Stimulated activated CD4-positive, alpha-beta T cell treated with anti-CD3 and anti-CD28 coated beads, Interleukin-1b, Interleukin-23, amount 100 ng/mL, for 4 hours (primary cell): Measurements from ENCODE around the gene FNDC11.
A peak's percentile ranks its signal among the peaks of the same experiment; 100 is the strongest.
"Not testable (repeated sequence)": the region's sequence is repeated elsewhere in the genome, so short reads cannot be mapped to it uniquely, and the experiment has no call there.

Source experiments
- DNase-seq, 2 donors: peaks; one replicate each; pipeline ENCODE4 v3.0.0-alpha.2; 2020; ENCODE audit warnings: low read depth in 2 of 2

FNDC11 gene, protein sequence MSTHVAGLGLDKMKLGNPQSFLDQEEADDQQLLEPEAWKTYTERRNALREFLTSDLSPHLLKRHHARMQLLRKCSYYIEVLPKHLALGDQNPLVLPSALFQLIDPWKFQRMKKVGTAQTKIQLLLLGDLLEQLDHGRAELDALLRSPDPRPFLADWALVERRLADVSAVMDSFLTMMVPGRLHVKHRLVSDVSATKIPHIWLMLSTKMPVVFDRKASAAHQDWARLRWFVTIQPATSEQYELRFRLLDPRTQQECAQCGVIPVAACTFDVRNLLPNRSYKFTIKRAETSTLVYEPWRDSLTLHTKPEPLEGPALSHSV

DNA sequence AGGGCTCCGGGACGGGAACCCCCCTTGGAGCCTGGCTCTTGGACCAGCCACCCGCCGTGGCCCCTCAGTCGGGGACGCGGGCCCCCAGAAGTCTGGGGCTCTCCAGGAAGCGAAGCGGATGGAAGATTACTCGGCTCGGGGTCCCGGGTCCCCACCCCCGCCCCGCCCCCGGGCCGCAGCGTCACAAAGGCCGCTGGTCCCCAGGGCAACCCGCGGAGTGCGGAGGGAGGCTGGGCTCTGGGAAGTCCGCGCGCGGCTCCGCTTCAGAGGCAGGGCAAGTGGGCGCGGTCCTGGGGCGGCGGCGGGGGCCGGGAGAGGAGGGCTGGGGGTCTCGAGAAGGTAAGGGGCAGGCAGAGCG, at the start of gene FNDC11:
FNDC11 (plus strand) TSS at position 227 of the 358 bp plus-strand sequence. CDS start 1,505 bp downstream, outside the sequence.
- DNase-seq = peak; percentile 43 to 51

DNA sequence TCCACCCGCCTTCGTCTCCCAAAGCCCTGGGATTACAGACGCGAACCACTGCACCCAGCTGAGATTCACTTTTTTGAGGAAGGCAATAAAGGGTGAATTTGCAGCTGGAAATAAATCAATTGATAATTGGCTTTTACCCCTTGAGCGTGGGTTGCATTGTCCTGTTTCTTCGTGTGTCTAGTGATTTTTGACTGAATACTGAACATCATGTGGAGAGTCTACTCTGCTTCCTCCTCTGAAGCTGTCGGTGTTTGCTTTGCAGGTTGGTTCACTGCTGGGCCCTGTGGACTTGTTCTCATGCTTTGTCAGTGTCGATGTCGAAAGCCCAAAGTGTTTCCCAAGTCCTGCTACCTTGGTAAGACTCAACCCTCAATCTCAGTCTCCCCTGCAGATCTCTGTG, 49.3 kb upstream of the FNDC11 start:
- DNase-seq = no peak

DNA sequence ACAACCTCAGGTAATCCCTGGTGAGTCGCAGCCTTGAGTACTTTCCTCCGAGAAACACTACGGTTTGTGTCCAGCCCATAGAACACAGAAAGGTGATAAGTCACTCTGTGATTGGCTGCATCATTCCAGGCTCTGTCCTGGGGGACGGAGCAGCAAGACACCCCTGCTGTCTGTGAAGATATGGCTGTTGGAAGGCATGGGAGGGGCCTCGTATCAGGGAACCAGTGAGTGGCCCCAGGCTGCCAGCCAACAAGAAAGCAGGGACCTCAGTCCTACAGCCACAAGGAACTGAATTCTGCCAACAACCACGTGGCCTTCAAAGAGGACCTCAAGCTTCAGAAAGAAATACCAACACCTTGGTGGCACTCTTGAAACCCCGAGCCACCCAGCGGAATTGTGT, 48.7 kb upstream of the FNDC11 start:
- DNase-seq = no peak

DNA sequence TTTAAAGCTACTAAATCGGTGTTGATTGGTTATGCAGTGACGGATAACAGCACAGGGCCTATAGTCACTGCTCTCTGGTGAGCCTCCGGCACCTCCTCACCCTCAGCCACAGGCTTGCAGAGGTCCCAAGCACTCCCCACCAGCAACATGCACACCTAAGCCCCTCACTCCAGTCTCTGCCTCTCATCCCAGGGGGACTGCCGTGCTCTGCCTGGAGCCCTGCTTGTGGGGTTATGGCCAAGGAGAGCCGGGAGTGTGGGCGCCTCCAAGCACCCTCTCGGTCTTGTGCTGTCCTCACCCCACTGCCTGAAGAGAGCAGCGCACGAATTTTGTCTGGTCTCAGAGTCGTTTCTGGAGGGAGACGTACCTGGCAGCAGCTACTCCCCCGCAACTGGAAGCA, 48.2 kb upstream of the FNDC11 start:
- no peak for DNase-seq

DNA sequence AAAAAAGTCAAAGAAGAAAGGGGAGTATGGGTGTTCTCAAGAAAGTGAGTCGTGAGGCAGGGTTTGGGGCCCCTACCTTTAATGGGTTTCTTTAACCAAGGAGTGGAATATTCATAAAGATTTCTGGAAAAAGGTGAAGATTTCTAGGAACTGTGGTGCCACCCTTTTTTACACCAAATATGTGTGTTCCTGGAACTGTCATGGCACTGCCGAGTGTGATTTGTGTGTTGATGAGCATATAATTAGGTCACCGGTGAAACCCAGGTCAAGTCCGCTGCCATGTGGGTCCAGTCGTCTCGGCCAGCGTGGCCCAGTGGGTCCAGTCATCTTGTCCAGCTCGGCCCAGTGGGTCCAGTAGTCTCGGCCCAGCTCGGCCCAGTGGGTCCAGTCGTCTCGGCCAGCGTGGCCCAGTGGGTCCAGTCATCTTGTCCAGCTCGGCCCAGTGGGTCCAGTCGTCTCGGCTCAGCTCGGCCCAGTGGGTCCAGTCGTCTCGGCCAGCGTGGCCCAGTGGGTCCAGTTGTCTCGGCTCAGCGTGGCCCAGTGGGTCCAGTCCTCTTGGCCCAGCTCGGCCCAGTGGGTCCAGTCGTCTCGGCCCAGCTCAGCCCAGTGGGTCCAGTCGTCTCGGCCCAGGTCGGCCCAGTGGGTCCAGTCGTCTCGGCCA, 46.7 kb upstream of the FNDC11 start:
- DNase-seq = no peak

DNA sequence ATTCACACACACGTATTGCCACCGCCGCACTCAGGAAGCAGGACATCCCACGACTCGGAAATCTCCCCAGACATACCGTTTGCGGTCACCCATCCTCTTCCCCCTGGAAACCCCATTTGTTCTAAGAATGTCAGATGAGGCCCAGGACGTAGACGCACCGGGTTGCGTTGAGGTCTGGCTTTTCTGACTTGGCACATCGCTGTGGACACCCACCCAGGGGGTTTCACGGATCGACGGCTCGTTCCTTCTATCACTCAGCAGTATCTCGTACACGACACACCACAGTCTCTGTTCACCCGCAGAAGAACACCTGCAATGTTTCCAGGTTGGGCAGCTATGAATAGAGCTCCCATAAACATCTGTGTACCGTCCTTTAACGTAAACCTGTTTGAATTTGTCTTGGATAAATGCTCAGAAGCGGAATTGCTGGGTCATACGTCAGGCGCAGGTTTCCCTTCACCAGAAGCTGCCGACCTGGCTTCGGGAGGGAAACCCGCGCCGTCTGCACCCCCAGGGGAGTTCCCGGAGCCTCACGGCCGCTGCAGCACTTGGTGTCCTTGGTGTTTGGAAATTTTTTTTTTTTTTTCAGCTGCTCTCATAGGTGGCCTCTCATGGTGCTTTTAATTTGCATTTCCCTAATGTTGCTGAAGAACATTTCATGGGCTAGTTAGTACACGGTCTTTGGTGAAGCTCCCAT, 45.7 kb upstream of the FNDC11 start:
- DNase-seq = no peak

DNA sequence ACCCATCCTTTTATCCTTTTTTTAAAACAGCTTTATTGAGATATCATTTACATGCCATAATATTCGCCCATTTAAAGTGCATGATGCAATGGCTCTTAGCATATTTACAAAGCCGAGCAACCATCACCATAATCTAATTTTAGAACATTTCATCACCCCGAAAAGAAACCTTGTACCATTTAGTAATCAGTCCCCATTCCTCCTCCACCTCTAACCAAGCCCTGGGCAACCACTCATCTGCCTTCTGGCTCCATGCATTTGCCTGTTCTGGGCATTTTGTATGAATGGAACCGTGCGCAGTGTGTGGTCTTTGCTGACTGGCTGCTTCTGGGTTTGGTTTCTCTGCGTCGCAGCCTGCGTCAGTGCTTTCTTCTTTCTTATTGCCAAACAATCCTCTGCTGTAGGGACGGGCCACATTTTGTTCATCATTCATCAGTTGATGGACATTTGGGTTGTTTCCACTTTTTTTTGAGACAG, 44.8 kb upstream of the FNDC11 start:
- no peak for DNase-seq

DNA sequence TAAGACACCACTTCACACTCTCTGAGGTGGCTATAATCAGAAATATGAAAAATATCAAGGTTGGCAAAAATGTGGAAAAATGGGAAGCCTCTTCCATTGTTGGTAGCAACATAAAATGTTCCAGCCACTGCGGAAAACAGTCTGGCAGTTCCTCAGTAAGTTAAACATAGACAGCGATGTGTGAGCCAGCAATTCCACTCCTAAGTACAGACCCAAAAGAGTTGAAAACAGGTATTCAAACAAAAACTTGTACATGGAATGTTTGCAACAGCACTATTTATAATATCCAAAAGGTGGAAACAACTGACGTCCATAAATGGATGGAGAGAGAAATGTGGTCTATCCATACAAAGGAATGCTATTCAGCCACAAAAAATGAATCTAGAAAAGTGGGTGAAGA, 40.8 kb upstream of the FNDC11 start:
- no peak for DNase-seq

DNA sequence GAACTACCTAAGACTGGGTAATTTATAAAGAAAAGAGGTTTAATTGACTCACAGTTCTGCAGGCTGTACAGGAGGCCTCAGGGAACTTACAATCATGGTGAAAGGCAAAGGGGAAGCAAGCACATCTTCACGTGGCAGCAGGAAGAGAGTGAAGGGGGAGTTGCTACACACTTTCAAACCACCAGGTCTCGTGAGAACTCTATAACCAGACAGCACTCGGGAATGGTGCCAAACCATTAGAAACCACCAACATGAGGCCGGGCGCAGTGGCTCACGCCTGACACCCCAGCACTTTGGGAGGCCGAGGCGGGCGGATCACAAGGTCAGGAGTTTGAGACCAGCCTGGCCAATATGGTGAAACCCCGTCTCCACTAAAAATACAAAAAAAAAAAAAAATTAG, 39.4 kb upstream of the FNDC11 start:
- not testable (repeated sequence) for DNase-seq

DNA sequence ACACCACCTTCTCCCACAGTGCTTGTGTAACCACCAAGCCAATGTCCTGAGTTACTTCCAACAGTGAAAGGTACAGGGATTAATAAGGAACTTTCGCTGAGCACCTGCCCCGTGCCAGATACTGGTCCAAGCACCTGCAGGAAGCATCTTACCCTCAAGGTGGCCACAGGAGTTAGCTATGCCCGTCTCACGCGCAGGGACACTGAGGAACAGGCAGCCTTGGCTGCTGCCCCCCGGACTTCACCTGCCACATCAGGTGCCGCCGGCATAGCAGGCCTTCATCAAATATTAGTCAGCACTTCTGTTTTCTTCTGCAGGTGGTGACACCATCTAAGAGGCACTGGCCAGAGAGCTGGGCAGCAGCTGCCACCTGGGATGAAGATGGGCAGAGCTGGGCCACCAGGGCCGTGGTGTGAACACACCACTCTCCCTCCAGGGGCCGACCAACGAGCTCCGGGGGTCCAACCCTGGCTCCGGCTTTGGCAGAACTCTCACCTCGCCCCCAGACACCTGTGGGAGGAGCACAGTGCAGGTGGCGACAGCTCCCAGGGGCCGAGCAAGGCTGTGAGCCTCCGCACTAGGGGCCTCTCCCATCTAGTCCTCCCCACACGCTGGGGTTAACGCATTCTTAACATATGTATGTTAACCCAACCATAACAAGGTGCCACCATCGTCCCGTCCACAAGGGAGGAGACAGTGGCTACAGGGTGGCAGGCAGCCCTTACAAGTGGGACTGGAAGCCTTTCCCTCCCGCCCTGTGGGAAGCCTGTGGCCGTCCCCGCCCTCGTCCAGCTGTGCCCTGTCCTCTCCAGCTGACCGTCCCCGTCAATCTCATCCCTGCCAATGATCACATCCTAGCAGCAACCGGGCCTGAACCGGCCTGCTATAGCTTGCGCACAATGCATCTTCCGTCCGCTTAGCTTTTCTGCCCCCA, 36.3 kb upstream of the FNDC11 start:
- no peak for DNase-seq

DNA sequence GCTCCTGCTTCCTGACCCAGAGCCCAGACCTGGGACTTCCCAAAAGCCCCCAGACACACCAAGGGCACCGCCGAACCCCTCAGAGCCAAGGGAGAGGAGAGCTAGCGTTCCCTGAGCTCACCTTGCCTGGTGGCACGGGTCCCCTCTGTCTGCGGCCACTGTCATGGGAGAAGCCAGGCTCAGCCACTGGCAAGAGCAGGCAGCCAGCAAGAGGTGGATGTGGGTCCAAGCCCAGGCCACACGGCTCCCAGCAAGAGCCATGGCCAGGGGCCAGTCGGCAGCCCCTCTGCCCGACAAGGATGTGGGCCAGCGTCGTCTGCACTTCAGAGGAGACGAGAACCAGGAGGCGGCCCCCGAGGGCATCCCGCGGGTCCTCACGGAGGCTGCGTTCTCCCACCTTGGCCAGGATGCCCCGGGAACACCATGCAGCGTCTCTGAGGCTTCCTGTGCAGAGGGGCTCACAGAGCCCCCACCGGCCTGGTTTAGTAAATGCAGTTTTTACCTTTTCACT, 35.6 kb upstream of the FNDC11 start:
- DNase-seq = no peak

DNA sequence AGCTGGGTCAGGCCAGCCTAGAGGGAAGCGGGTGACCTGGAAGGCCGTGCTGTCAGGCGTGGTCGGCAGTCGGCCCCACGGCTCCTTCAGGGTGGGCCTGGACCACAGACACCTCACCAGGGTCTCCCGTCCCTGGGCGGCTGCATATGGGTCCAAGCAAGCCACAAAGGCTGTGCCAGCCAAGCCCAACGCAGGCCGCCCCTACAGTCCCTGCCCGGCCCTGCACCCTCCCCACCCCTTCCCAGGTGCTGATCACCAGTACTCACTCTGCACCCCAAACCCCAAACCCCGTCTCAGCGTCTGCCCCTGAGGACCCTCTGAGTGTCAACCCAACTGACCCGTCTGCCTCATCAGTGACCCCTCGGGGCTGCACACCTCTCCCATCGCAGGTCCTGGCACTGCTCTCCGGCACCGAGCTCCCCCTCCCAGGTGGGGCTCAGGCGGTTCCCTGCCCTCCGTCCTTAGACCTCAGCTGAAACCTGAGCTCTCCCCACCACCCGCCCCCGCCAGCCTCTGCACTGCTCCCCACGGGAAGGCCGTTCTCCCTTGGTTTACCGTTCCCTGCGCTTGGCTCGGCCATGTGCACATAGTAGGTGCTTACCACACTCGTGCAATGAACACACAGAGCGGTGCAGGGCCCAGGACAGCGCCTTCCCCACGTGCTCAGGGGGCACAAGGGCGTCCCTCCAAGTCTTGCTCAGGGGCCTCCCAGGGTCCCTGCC, 34.9 kb upstream of the FNDC11 start:
- no peak for DNase-seq

DNA sequence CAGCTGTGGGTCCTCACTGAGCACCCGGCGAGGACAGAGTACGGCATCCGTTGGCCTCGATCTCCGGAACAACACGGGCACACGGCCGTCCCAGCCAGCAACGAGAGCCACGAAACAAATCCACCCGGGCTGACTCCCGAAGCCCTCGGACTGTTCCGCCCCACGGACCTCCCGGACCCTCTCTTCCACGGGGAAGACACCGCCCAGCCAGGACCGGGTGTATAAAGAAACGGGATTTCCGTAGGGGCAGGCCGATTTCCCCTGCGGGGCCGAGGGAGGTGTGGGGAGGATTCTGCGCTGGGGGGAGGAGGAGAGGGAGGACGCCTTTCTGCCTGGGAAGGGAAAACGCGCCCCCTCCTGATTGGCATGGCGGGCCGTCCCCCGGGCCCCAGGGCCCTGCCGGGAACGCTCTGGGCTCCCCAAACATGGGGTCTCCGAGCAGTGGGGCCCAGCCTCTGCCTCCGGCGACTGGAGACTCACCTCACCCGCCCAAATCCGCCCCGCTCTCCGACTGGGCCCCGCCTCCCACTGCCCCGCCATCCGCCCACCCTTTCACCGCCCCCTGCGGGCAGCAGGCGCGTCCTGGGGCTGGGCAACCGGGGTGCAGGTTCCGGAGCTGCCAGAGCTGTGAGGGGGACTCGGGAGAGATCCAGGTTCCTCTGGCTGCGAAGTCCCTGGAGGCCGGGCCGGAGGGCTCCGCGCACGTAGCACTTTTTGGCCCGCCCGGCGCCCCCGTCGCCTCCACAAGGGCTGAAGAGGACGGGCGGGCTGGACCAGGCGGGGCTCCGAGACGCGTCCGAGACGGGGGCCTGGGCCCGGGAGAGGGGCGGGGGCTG, 34.1 kb upstream of the FNDC11 start:
- DNase-seq = peak in 1 of 2 donors; percentile 51

DNA sequence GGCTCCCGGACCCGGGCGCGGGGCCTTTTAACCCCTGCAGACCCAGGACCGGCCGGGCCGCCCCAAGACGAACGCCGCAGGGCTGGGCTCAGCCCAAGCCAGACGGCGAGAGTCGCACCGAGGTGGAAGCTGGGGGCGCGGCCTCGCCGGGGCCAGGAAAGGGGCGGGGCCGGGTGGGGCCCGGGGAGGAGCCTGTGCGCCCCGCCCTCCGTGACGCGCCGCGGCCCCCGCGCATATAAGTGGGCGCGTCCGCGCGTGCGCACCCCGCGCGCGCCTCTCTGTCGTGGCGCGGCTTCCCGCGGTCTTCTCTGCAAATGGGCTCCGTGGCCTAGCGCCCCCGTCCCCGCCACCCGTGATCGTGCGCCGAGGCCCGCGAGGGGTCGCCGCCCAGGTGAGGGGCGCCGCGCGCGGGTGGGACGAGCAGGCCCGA, 33.4 kb upstream of the FNDC11 start, which contains the start of gene PPDPF:
PPDPF (plus strand) TSS at position 262 of the 430 bp plus-strand sequence. CDS start 544 bp downstream, outside the sequence.
- peak; percentile 80 to 88 for DNase-seq

DNA sequence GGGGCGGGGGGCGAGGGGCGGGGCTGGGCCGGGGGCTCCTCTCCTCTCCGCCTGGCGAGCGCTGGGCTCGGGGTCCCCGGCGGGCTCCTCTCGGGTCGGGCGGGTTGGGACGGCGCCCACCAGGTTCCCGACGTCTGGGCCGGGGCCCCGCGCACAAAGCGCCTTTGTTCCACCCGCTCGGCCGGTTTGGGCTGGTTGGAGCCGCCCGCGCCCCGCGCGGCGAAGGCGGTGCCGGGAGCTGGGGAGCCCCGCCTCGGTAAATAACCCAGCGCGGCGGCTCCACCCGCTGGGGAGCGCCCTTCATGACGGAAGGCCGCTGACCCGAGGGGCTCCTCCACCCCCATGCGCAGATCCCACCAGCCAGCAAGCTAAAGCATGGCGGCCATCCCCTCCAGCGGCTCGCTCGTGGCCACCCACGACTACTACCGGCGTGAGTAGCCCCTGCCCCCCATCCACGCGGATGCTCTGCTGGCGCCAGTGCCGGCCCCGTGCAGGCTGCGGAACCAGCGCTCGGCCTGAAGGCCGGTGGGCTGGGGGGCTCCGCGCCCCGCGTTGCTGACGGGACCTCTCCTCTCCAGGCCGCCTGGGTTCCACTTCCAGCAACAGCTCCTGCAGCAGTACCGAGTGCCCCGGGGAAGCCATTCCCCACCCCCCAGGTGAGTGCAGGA, 32.9 kb upstream of the FNDC11 start:
- DNase-seq = peak; percentile 52 to 64

DNA sequence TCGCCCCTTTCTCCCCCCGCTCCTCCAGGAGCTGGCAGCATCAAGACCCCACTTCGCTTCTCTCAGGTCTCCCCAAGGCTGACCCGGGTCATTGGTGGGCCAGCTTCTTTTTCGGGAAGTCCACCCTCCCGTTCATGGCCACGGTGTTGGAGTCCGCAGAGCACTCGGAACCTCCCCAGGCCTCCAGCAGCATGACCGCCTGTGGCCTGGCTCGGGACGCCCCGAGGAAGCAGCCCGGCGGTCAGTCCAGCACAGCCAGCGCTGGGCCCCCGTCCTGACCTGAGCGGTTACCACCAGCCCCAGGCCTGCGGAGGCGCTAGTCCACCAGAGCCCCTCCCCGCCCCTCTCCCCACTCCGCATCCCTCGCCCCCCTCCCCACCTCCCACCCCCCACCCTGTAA, 32.4 kb upstream of the FNDC11 start:
- no peak for DNase-seq

DNA sequence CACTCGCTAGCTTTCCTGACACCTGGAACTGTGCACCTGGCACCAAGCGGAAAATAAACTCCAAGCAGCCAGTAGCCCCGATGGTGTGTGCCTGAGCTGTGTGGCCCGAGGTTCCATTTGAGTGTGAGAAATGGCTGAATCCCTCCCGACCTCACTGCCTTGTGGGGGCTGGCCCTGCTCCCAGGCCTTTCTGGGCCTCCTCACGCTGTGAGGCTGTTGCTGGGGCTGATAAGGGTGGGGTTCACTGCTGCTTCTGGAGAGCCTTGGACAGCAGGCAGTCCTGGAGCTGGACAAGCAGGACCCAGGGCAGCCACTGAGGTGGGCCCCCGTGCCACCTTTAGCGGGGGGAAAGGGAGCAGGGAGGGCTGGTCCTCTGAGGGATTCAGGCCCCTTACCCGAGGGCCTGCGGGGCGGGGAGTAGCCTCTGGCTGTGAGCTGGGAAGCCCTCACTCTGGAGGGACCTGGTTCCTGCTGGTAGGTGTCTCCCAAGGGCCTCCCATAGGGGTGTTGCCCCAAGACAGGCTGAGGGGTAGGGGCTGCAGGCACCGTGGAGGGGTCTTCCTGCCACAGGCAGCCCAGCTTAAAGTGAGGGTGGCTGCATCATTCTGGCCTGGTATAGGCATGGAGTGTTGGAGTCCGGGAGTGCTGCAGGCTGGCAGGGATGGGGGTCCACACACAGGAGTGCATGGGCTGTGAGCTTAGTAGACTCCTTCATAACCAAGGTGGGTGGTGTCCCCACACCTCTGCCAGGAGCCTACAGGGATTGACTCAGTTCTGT, 31.7 kb upstream of the FNDC11 start:
- DNase-seq = no peak

DNA sequence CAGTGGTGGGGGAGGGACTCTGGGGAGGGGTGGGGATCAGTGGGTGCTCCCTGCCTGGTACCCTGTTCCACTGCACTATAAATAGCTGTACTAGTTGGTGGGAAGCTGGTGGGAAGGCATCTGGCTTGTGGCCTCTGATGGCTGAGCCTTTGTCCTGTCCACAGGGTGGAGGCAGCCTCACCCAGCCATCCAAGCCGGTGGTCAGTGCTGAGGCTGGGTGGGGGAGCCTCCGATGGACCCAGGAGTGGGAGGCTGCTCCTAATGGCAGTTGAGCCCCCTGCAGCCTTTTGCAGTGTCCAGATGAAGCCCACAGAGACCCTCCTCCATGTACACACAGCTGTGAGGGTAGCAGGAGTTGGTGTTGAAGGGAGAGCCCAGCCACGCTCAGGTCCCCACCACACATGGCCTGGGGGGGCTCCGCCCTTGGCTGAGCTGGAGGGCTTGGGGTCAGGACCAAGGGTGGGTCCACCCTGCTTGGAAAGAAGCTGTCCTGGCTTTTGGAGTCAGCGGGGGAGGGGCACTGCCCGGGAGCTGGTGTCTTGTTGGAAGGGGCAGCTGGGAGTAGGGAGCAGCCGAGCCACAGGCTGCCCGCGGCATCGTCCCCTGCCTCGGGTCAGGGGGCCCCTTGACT, 30.9 kb upstream of the FNDC11 start:
- DNase-seq = no peak
